Aorta (tissue), 5 donors: ENCODE data around the gene WNT9A. TPM values are rescaled to one million over a fixed set of nuclear protein-coding genes. Genes with fewer than 3 reads are reported as not detected.

Source experiments
- ATAC-seq: fragments of 200-7000 bp; cut with Tn5 transposase; one replicate; pipeline ENCODE4 v1.9.1; 2022; ENCODE audit warnings: moderate library complexity; ENCODE audit not compliant: low FRiP score
- DNase-seq, 2 donors: peaks; one replicate each; pipeline ENCODE4 v3.0.0-alpha.2; 2020
- H3K27ac ChIP-seq, 2 donors: one replicate each; pipeline ENCODE4 v1.5.1; 2013; ENCODE audit warnings: low read length in 2 of 2, mild to moderate bottlenecking in 2 of 2, moderate library complexity in 2 of 2, control low read depth in 1 of 2, inconsistent platforms in 1 of 2, low read depth in 1 of 2
- H3K27me3 ChIP-seq, 2 donors: one replicate each; pipeline ENCODE4 v1.6.1; 2013; ENCODE audit warnings: control low read depth in 1 of 2, low read length in 1 of 2, mild to moderate bottlenecking in 1 of 2, moderate library complexity in 1 of 2; ENCODE audit not compliant: insufficient read depth in 2 of 2, control insufficient read depth in 1 of 2
- H3K36me3 ChIP-seq, 2 donors: one replicate each; pipeline ENCODE4 v1.6.1; 2013; ENCODE audit warnings: control low read depth in 1 of 2, low read length in 1 of 2, mild to moderate bottlenecking in 1 of 2; ENCODE audit not compliant: insufficient read depth in 2 of 2, control insufficient read depth in 1 of 2
- H3K4me1 ChIP-seq, 2 donors: one replicate each; pipeline ENCODE4 v1.6.1; 2013; ENCODE audit warnings: low read length in 2 of 2, control low read depth in 1 of 2, mild to moderate bottlenecking in 1 of 2, moderate library complexity in 1 of 2; ENCODE audit not compliant: insufficient read depth in 2 of 2, control insufficient read depth in 1 of 2
- H3K4me3 ChIP-seq, 2 donors: one replicate each; pipeline ENCODE4 v1.5.1; 2013; ENCODE audit warnings: low read length in 2 of 2, control low read depth in 1 of 2, mild to moderate bottlenecking in 1 of 2
- H3K9me3 ChIP-seq: one replicate; pipeline ENCODE4 v1.6.1; 2013; ENCODE audit warnings: mild to moderate bottlenecking, low read length; ENCODE audit not compliant: control insufficient read depth
- WGBS, 2 donors: extraction: QIAGEN DNeasy Blood & Tissue Kit; methylation state at CpG; one replicate each; pipeline ENCODE4 v1.1.7; 2013; 5-methylcytosine and 5-hydroxymethylcytosine counted together
- intact Hi-C, 2 donors: fragments of 100-400 bp; cut with DNase I; formaldehyde crosslinking; loops; one replicate each; pipeline versions ENCODE4 v1.14.2 to v1.15.0; 2022
- polyA plus RNA-seq, 2 donors: library from polyadenylated mRNA; stranded (reverse); fragments of 200-250 nt; gene quantifications; one replicate each; pipeline ENCODE4 v1.2.3, GENCODE V29; 2013
- total RNA-seq, 2 donors: library from RNA; stranded (reverse); fragmentation: NEBNext Ultra II Directional; extraction: Animal tissue kit (Norgen Biotek cat#: 25700); gene quantifications; one replicate each; pipeline ENCODE4 v1.2.1, GENCODE V29; 2021
- donor health status: healthy with polysubstance abuse.
- donor health status: Bipolar disorder and iron deficiency.
- donor health status: DM: no; HTN: no; CAD: no.
- donor health status: DM: no; HTN: no; CAD: no.
- donor health status: DM: yes; HTN: yes; CAD: no.

The WNT9A gene
- total and polyA plus RNA-seq, 4 donors: 0.13 to 3.5 (median 0.66) TPM

- H3K9me3 ChIP-seq: no peaks in the 10 kb centered on the region
- no peak overlapping the region for H3K4me3 ChIP-seq
- H3K27ac ChIP-seq: no peak overlapping the region
- 93 to 95% methylated on average over 9 of the region's 9 CpGs for WGBS, 2 donors
- intact Hi-C loops: no loop called here
- no peak for ATAC-seq
- H3K36me3 ChIP-seq: no peaks in the 10 kb centered on the region
- peak; percentile 20 to 59 for DNase-seq
- no peaks in the 10 kb centered on the region for H3K4me1 ChIP-seq
- no peaks in the 10 kb centered on the region for H3K27me3 ChIP-seq
Observed at GRCh38 chr1:227896710-227897655, 50.7 kb downstream of the WNT9A start.

- no peaks in the 10 kb centered on the region for H3K4me1 ChIP-seq
Observed at GRCh38 chr1:227895828-227896685, 51.7 kb downstream of the WNT9A start.

DNA sequence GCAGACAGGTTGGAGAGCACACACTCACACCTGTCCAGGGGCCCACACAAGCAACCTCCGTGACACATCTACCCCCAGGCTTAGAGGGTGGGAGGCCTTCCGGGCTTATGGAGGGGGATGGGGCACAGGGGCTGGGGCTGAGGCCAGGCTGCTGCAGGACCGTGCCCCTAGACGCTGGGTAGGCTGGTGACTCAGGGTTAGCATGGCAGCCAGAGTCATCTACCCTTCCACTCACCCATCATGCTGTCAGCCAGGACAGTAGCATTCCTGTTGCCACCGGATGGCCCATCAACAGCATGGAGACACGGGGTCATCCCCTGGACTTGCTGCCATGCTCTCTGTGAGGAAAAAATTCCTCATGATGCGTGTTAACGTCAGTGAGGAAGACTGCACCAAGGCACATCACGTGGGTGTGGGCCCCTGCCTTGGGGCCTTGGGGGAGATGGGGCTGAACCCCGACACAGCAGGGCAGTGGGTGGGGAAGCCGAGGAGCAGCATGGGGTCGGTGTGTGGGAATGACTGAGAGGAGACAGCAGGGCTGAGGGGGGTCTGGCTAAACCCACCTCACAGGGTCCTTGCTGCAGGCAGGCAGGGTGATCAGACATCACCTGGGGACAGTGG, 52.8 kb downstream of the WNT9A start:
- ATAC-seq (no peak), DNase-seq (peak in 1 of 2 donors; percentile 49)
- Histone ChIP-seq H3K27ac (no peak overlapping the region), H3K9me3 (no peaks in the 10 kb centered on the region), H3K27me3 (no peaks in the 10 kb centered on the region), H3K36me3 (no peaks in the 10 kb centered on the region), H3K4me1 (no peaks in the 10 kb centered on the region), H3K4me3 (no peak overlapping the region)
- 91 to 94% methylated on average over 12 of the region's 12 CpGs for WGBS, 2 donors
- intact Hi-C loops: no loop called here

More at GRCh38 chr1:227895828-227896685, 51.7 kb downstream of the WNT9A start:
- no peak for ATAC-seq
- Histone ChIP-seq H3K9me3 (no peaks in the 10 kb centered on the region), H3K27ac (no peak overlapping the region), H3K27me3 (no peaks in the 10 kb centered on the region), H3K4me3 (no peak overlapping the region), H3K36me3 (no peaks in the 10 kb centered on the region)
- peak; percentile 41 to 73 for DNase-seq
- WGBS, 2 donors: 74 to 78% methylated on average over 24 of the region's 24 CpGs
- intact Hi-C loops: no loop called here

- peak; percentile 24 to 59 for DNase-seq
- Histone ChIP-seq H3K4me1 (no peaks in the 10 kb centered on the region), H3K9me3 (no peaks in the 10 kb centered on the region), H3K36me3 (no peaks in the 10 kb centered on the region), H3K4me3 (no peak overlapping the region), H3K27me3 (no peaks in the 10 kb centered on the region), H3K27ac (no peak overlapping the region)
- WGBS, 2 donors: 66 to 67% methylated on average over 27 of the region's 27 CpGs
- no peak for ATAC-seq
- intact Hi-C loops: no loop called here
Observed at GRCh38 chr1:227893949-227894721, 53.6 kb downstream of the WNT9A start.

- ATAC-seq: no peak
- intact Hi-C loops: no loop called here
- peak in 1 of 2 donors; percentile 51 for DNase-seq
- Histone ChIP-seq H3K27ac (no peak overlapping the region), H3K9me3 (no peaks in the 10 kb centered on the region), H3K4me3 (no peak overlapping the region), H3K4me1 (no peaks in the 10 kb centered on the region), H3K27me3 (no peaks in the 10 kb centered on the region), H3K36me3 (no peaks in the 10 kb centered on the region)
- 89 to 92% methylated on average over 9 of the region's 9 CpGs for WGBS, 2 donors
Observed at GRCh38 chr1:227893300-227893948, 54.3 kb downstream of the WNT9A start.

GRCh38 chr1:227892489-227893299, 55.0 kb downstream of the WNT9A start:
- H3K36me3 ChIP-seq: no peaks in the 10 kb centered on the region
- no peaks in the 10 kb centered on the region for H3K4me1 ChIP-seq
- H3K27me3 ChIP-seq: no peaks in the 10 kb centered on the region
- peak in 1 of 2 donors; percentile 64 for DNase-seq
- 79 to 85% methylated on average over 17 of the region's 17 CpGs for WGBS, 2 donors
- ATAC-seq: no peak
- intact Hi-C loops: no loop called here
- H3K9me3 ChIP-seq: no peaks in the 10 kb centered on the region
- H3K4me3 ChIP-seq: no peak overlapping the region
- H3K27ac ChIP-seq: no peak overlapping the region

DNA sequence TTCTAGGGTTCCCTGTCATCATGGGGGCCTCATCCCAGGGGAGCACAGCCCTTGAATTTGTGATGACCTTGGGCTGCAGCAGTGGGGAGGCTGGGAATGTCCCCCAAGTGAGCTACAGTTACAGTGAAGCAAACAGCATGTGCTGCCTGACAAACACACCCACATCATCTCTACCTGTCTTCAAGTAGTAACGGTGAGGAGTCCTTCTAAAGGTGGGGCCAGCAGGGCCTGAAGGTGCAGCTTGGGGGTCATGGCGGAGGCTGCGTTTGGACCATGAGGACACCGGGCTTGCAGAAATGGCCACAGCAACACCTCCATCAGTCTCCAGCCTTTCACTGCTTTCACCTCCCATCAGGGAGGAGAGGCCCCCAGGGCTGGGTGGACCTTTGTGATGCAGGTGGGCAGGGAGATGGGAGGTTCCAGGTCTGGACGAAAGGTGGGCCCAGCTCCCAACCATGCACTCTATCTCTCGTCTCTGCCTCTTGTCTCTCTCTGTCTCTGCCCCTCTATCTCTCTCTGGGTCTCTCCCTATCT, 55.7 kb downstream of the WNT9A start:
- no peak overlapping the region for H3K27ac ChIP-seq
- no peaks in the 10 kb centered on the region for H3K4me1 ChIP-seq
- H3K9me3 ChIP-seq: no peaks in the 10 kb centered on the region
- WGBS, 2 donors: 90 to 98% methylated on average over 6 of the region's 6 CpGs
- DNase-seq (no peak), ATAC-seq (no peak)
- intact Hi-C loops: no loop called here
- no peaks in the 10 kb centered on the region for H3K27me3 ChIP-seq
- H3K36me3 ChIP-seq: no peaks in the 10 kb centered on the region
- no peak overlapping the region for H3K4me3 ChIP-seq
